ENCODE data around the gene DGKI.

The DGKI gene

GRCh38 chr7:137668404-137668803 is 178.4 kb downstream of the DGKI start:
- no peak for DNase-seq (ENCODE audit: low read depth in 2 of 2)
- TF ChIP-seq CTCF (IDR thresholded peaks at IDR 0.05; ENCODE audit: low read depth, low read length), result no peak
- H3K4me3 ChIP-seq (replicated peaks in 1 of 2; ENCODE audit: low read depth in 2 of 2, low read length in 2 of 2), result no peak overlapping the region

- TF ChIP-seq CTCF (IDR thresholded peaks at IDR 0.05; ENCODE audit: low read depth, low read length), result no peak
- no peak overlapping the region for H3K4me3 ChIP-seq (replicated peaks in 1 of 2; ENCODE audit: low read depth in 2 of 2, low read length in 2 of 2)
- peak; percentile 75 to 97 for DNase-seq (ENCODE audit: low read depth in 2 of 2)
Measured at GRCh38 chr7:137667633-137668387, 179.0 kb downstream of the DGKI start.

GRCh38 chr7:137664846-137665245 is 181.9 kb downstream of the DGKI start:
- no peak overlapping the region for H3K4me3 ChIP-seq (replicated peaks in 1 of 2; ENCODE audit: low read depth in 2 of 2, low read length in 2 of 2)
- no peak for TF ChIP-seq CTCF (IDR thresholded peaks at IDR 0.05; ENCODE audit: low read depth, low read length)
- no peak for DNase-seq (ENCODE audit: low read depth in 2 of 2)

- no peak for TF ChIP-seq CTCF (IDR thresholded peaks at IDR 0.05; ENCODE audit: low read depth, low read length)
- DNase-seq (ENCODE audit: low read depth in 2 of 2), result peak in 1 of 2 donors; percentile 12
- no peak overlapping the region for H3K4me3 ChIP-seq (replicated peaks in 1 of 2; ENCODE audit: low read depth in 2 of 2, low read length in 2 of 2)
Measured at GRCh38 chr7:137661634-137662033, 185.1 kb downstream of the DGKI start.

- TF ChIP-seq CTCF (IDR thresholded peaks at IDR 0.05; ENCODE audit: low read depth, low read length), result no peak
- H3K4me3 ChIP-seq (replicated peaks in 1 of 2; ENCODE audit: low read depth in 2 of 2, low read length in 2 of 2), result no peak overlapping the region
- DNase-seq (ENCODE audit: low read depth in 2 of 2), result peak in 1 of 2 donors; percentile 15
Measured at GRCh38 chr7:137658190-137658900, 188.4 kb downstream of the DGKI start.

GRCh38 chr7:137657476-137658189 is 189.1 kb downstream of the DGKI start:
- no peak overlapping the region for H3K4me3 ChIP-seq (replicated peaks in 1 of 2; ENCODE audit: low read depth in 2 of 2, low read length in 2 of 2)
- DNase-seq (ENCODE audit: low read depth in 2 of 2), result no peak
- TF ChIP-seq CTCF (IDR thresholded peaks at IDR 0.05; ENCODE audit: low read depth, low read length), result no peak

Measured in cardiac fibroblast (primary cell).